Fibroblast of lung (primary cell): ENCODE measurements around the gene LYSMD2.

Experiments
- EZH2 ChIP-seq: IDR thresholded peaks from 2 replicates; pipeline ENCODE4 v1.5.1; 2012; ENCODE audit warnings: low read length, control low read depth, mild to moderate bottlenecking; ENCODE audit errors: missing control alignments
- TF ChIP-seq, protein P1 (sequence below), 2 donors: IDR thresholded peaks in 1 of 2; conservative IDR thresholded peaks in 1 of 2; 1 replicate in 1 of 2; 2 replicates in 1 of 2; pipeline ENCODE4 v1.5.1; 2011 to 2012; ENCODE audit warnings: low read length in 2 of 2, control low read depth in 1 of 2, inconsistent platforms in 1 of 2, low read depth in 1 of 2, mild to moderate bottlenecking in 1 of 2

DNA sequence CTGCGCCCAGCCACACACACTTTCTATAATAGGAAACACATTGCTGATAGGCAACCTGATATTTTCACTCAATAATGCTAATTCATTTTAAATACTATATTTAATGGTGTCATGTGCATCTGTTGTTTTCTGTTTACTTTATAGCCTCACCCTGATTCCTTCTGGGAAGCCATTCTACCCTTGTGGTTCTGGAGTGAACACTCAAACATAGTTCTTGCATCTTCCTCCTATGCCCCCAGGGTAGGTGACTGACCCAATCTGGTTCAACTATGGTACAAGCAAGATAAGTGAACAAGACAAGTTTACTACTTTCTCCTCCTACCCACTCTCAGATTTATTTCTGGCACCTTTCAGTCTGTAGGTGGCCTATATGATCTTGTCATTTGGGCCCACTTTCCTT, 60.4 kb downstream of the LYSMD2 start:
- TF ChIP-seq, protein P1, sequence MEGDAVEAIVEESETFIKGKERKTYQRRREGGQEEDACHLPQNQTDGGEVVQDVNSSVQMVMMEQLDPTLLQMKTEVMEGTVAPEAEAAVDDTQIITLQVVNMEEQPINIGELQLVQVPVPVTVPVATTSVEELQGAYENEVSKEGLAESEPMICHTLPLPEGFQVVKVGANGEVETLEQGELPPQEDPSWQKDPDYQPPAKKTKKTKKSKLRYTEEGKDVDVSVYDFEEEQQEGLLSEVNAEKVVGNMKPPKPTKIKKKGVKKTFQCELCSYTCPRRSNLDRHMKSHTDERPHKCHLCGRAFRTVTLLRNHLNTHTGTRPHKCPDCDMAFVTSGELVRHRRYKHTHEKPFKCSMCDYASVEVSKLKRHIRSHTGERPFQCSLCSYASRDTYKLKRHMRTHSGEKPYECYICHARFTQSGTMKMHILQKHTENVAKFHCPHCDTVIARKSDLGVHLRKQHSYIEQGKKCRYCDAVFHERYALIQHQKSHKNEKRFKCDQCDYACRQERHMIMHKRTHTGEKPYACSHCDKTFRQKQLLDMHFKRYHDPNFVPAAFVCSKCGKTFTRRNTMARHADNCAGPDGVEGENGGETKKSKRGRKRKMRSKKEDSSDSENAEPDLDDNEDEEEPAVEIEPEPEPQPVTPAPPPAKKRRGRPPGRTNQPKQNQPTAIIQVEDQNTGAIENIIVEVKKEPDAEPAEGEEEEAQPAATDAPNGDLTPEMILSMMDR (conservative IDR thresholded peaks at IDR 0.05 in 1 of 2, IDR thresholded peaks at IDR 0.05 in 1 of 2; ENCODE audit: low read depth in 1 of 2, low read length in 2 of 2) = no peak
- TF ChIP-seq EZH2 = no peak
